ENCODE results near the gene PDE4B.
"Not testable (repeated sequence)": the region's sequence is repeated elsewhere in the genome, so short reads cannot be mapped to it uniquely, and the experiment has no call there.

PDE4B gene

DNA sequence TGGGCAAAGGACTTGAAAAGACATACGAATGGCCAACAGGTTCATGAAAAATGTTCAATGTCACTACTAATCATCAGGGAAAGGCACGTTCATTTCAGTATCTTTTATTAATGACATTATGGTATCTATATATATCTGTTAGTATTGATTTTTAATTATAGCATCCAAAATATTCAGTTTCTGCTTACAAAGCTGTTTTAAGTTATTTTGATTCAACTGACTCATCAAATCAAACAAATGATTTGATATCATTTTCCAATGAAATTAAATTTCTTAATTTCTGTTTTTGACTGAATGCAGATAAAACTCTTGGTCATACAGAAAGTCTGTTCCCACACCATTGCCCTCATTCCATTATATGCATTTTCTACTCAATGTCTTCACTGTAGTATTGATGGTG lies 315.9 kb downstream of the PDE4B start:
- Histone ChIP-seq H3K56ac (ENCODE audit: low read length) (no peak overlapping the region), H2BK120ac (ENCODE audit: low read depth, low read length) (no peak overlapping the region), H3K4ac (ENCODE audit: low read depth, low read length) (no peak overlapping the region), H3K79me1 (ENCODE audit: low read length) (no peaks in the 10 kb centered on the region), H3K27me3 (ENCODE audit: insufficient read depth, low read length, poor library complexity) (no peaks in the 10 kb centered on the region), H3K4me1 (ENCODE audit: control insufficient read depth, low read depth, low read length) (no peaks in the 10 kb centered on the region), H3K18ac (ENCODE audit: low read length) (no peak overlapping the region), H2BK5ac (ENCODE audit: low read length) (no peak overlapping the region), H3K79me2 (ENCODE audit: control insufficient read depth, insufficient read depth, low read length) (no peaks in the 10 kb centered on the region), H4K5ac (ENCODE audit: low read length) (no peak overlapping the region), H3K4me2 (ENCODE audit: low read length) (no peak overlapping the region), H3K4me3 (ENCODE audit: low read length) (no peak overlapping the region), H2AK5ac (ENCODE audit: low read length) (no peak overlapping the region), H4K8ac (ENCODE audit: low read depth, low read length) (no peak overlapping the region), H3K9ac (ENCODE audit: low read length) (no peak overlapping the region), H3K27ac (ENCODE audit: low read depth, low read length) (no peak overlapping the region), H3K36me3 (ENCODE audit: control insufficient read depth, insufficient read depth, low read length) (no peaks in the 10 kb centered on the region), H2BK15ac (replicated peaks; ENCODE audit: low read depth) (no peak overlapping the region), H3K23ac (ENCODE audit: low read length) (no peak overlapping the region)
- no CpG with 5 or more reads among the region's 2 CpGs for WGBS (ENCODE audit: extremely low coverage, insufficient coverage, low lambda C conversion rate)
- DNase-seq = no peak

DNA sequence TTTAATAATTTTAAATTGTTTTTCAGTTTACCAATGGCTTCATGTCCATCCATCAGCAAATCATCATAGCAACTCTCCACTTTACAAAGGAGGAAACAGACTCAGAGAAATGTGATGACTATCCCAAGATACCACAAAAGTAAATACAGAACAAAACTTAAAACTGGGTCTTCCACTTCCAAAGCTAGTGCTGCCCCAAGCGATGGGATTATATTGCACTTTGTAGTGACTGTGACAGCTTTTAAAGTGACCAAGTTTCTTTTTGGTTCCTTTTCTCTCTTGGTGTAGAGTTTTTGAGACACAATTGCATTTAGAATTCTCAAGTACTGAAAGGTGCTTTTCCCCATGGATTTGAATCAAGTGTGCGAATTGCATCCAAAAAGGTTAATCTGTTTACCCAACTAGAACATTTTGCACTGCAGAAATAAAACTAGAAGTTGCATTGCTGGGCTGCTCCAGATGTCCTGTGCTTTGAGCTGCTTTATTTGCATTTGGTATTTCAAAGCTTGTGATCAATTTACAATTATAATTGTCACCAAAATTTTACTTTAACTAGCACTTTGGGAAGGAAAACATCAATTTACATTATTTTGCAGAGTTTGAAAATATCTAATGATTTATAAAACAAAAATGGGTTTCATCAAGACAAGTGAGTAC lies 320.2 kb downstream of the PDE4B start:
- H2BK120ac ChIP-seq (ENCODE audit: low read depth, low read length) = no peak overlapping the region
- H3K56ac ChIP-seq (ENCODE audit: low read length) = no peak overlapping the region
- H4K5ac ChIP-seq (ENCODE audit: low read length) = no peak overlapping the region
- H3K4me3 ChIP-seq (ENCODE audit: low read length) = no peak overlapping the region
- no peaks in the 10 kb centered on the region for H3K79me2 ChIP-seq (ENCODE audit: control insufficient read depth, insufficient read depth, low read length)
- no peak overlapping the region for H4K8ac ChIP-seq (ENCODE audit: low read depth, low read length)
- H3K79me1 ChIP-seq (ENCODE audit: low read length) = no peaks in the 10 kb centered on the region
- no peak overlapping the region for H2BK5ac ChIP-seq (ENCODE audit: low read length)
- no peak for DNase-seq
- H2AK5ac ChIP-seq (ENCODE audit: low read length) = no peak overlapping the region
- H3K27ac ChIP-seq (ENCODE audit: low read depth, low read length) = no peak overlapping the region
- no peak overlapping the region for H3K23ac ChIP-seq (ENCODE audit: low read length)
- no CpG with 5 or more reads among the region's 2 CpGs for WGBS (ENCODE audit: extremely low coverage, insufficient coverage, low lambda C conversion rate)
- H3K9ac ChIP-seq (ENCODE audit: low read length) = no peak overlapping the region
- H3K4ac ChIP-seq (ENCODE audit: low read depth, low read length) = no peak overlapping the region
- H3K4me1 ChIP-seq (ENCODE audit: control insufficient read depth, low read depth, low read length) = no peaks in the 10 kb centered on the region
- no peak overlapping the region for H2BK15ac ChIP-seq (replicated peaks; ENCODE audit: low read depth)
- H3K4me2 ChIP-seq (ENCODE audit: low read length) = no peak overlapping the region
- H3K27me3 ChIP-seq (ENCODE audit: insufficient read depth, low read length, poor library complexity) = no peaks in the 10 kb centered on the region
- H3K18ac ChIP-seq (ENCODE audit: low read length) = no peak overlapping the region
- H3K36me3 ChIP-seq (ENCODE audit: control insufficient read depth, insufficient read depth, low read length) = no peaks in the 10 kb centered on the region

DNA sequence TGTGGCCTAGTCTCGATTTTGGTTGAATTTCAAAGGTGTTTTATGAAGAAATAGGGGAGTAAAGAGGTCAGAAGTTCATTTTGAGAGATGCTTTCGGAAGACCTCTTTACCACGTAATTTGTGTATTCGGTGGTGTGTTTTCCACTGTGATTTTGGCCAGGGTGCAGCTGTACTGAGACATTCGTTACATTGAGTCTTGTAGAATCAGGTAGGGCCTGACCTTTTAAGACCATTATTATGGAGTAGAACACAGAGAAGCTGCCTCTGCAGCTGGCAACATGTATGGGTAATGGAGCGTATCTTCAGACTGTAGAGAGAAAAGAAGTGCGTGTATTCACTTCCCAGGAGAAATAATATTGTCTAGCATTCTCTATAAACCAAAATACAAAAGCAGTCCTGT lies 326.5 kb downstream of the PDE4B start:
- H3K4me1 ChIP-seq (ENCODE audit: control insufficient read depth, low read depth, low read length) = no peaks in the 10 kb centered on the region
- no peak overlapping the region for H3K56ac ChIP-seq (ENCODE audit: low read length)
- H2BK5ac ChIP-seq (ENCODE audit: low read length) = no peak overlapping the region
- H3K18ac ChIP-seq (ENCODE audit: low read length) = no peak overlapping the region
- no peak overlapping the region for H3K27ac ChIP-seq (ENCODE audit: low read depth, low read length)
- no peak for DNase-seq
- H3K36me3 ChIP-seq (ENCODE audit: control insufficient read depth, insufficient read depth, low read length) = no peaks in the 10 kb centered on the region
- H2BK120ac ChIP-seq (ENCODE audit: low read depth, low read length) = no peak overlapping the region
- no peaks in the 10 kb centered on the region for H3K79me1 ChIP-seq (ENCODE audit: low read length)
- no peak overlapping the region for H3K23ac ChIP-seq (ENCODE audit: low read length)
- no peak overlapping the region for H2BK15ac ChIP-seq (replicated peaks; ENCODE audit: low read depth)
- no peak overlapping the region for H4K5ac ChIP-seq (ENCODE audit: low read length)
- no peaks in the 10 kb centered on the region for H3K79me2 ChIP-seq (ENCODE audit: control insufficient read depth, insufficient read depth, low read length)
- no peak overlapping the region for H2AK5ac ChIP-seq (ENCODE audit: low read length)
- no peaks in the 10 kb centered on the region for H3K27me3 ChIP-seq (ENCODE audit: insufficient read depth, low read length, poor library complexity)
- H3K4me3 ChIP-seq (ENCODE audit: low read length) = no peak overlapping the region
- no peak overlapping the region for H3K9ac ChIP-seq (ENCODE audit: low read length)
- no peak overlapping the region for H4K8ac ChIP-seq (ENCODE audit: low read depth, low read length)
- H3K4me2 ChIP-seq (ENCODE audit: low read length) = no peak overlapping the region
- WGBS (ENCODE audit: extremely low coverage, insufficient coverage, low lambda C conversion rate) = no CpG with 5 or more reads among the region's 7 CpGs
- H3K4ac ChIP-seq (ENCODE audit: low read depth, low read length) = no peak overlapping the region

DNA sequence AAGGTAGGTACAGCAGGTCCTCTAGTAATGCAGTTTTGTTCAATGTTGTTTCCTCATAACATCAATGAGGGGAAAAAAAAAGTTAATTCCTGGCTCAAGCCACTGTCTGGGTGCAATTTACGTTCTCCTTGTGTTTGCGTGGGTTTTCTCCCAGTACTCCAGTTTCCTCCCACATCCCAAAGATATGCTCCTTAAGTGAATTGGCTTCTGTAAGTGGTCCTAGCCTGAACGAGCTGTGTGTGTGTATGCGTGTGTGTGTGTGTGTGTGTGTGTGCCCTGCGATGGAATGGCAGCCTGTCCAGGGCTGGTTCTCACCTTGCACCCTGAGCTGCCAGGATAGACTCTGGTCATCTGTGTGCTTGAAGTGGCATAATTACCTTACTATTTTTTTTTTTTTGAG lies 332.0 kb downstream of the PDE4B start:
- WGBS (ENCODE audit: extremely low coverage, insufficient coverage, low lambda C conversion rate) = no CpG with 5 or more reads among the region's 5 CpGs
- H3K27ac ChIP-seq (ENCODE audit: low read depth, low read length) = no peak overlapping the region
- no peak for DNase-seq
- no peak overlapping the region for H4K8ac ChIP-seq (ENCODE audit: low read depth, low read length)
- H4K5ac ChIP-seq (ENCODE audit: low read length) = no peak overlapping the region
- no peak overlapping the region for H3K18ac ChIP-seq (ENCODE audit: low read length)
- no peak overlapping the region for H2BK120ac ChIP-seq (ENCODE audit: low read depth, low read length)
- no peaks in the 10 kb centered on the region for H3K4me1 ChIP-seq (ENCODE audit: control insufficient read depth, low read depth, low read length)
- no peak overlapping the region for H3K4me2 ChIP-seq (ENCODE audit: low read length)
- no peak overlapping the region for H2AK5ac ChIP-seq (ENCODE audit: low read length)
- H3K79me1 ChIP-seq (ENCODE audit: low read length) = no peaks in the 10 kb centered on the region
- no peak overlapping the region for H2BK5ac ChIP-seq (ENCODE audit: low read length)
- no peak overlapping the region for H3K23ac ChIP-seq (ENCODE audit: low read length)
- no peak overlapping the region for H3K9ac ChIP-seq (ENCODE audit: low read length)
- no peaks in the 10 kb centered on the region for H3K79me2 ChIP-seq (ENCODE audit: control insufficient read depth, insufficient read depth, low read length)
- no peak overlapping the region for H3K4me3 ChIP-seq (ENCODE audit: low read length)
- H3K27me3 ChIP-seq (ENCODE audit: insufficient read depth, low read length, poor library complexity) = no peaks in the 10 kb centered on the region
- H2BK15ac ChIP-seq (replicated peaks; ENCODE audit: low read depth) = no peak overlapping the region
- H3K56ac ChIP-seq (ENCODE audit: low read length) = no peak overlapping the region
- no peak overlapping the region for H3K4ac ChIP-seq (ENCODE audit: low read depth, low read length)
- no peaks in the 10 kb centered on the region for H3K36me3 ChIP-seq (ENCODE audit: control insufficient read depth, insufficient read depth, low read length)

DNA sequence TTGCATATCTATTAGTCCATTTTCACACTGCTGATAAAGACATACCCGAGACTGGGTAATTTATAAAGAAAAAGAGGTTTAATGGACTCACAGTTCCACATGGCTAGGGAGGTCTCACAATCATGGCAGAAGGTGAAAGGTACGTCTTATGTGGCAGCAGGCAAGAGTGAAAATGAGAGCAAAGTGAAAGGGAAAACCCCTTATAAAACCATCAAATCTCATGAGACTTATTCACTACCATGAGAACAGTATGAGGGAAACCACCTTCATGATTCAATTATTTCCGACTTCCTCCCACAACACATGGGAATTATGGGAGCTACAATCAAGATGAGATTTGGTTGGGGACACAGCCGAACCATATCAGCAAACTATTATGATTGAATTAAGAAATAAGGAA lies 335.9 kb downstream of the PDE4B start:
- H3K23ac ChIP-seq (ENCODE audit: low read length); H3K79me1 ChIP-seq (ENCODE audit: low read length); H2BK15ac ChIP-seq (replicated peaks; ENCODE audit: low read depth); H3K27me3 ChIP-seq (ENCODE audit: insufficient read depth, low read length, poor library complexity); H3K9ac ChIP-seq (ENCODE audit: low read length); H3K36me3 ChIP-seq (ENCODE audit: control insufficient read depth, insufficient read depth, low read length); H3K27ac ChIP-seq (ENCODE audit: low read depth, low read length); H2BK5ac ChIP-seq (ENCODE audit: low read length); H3K18ac ChIP-seq (ENCODE audit: low read length); H3K4me1 ChIP-seq (ENCODE audit: control insufficient read depth, low read depth, low read length); H4K8ac ChIP-seq (ENCODE audit: low read depth, low read length); H3K4ac ChIP-seq (ENCODE audit: low read depth, low read length); H4K5ac ChIP-seq (ENCODE audit: low read length); H2BK120ac ChIP-seq (ENCODE audit: low read depth, low read length); H2AK5ac ChIP-seq (ENCODE audit: low read length); H3K4me3 ChIP-seq (ENCODE audit: low read length); H3K4me2 ChIP-seq (ENCODE audit: low read length); DNase-seq; H3K79me2 ChIP-seq (ENCODE audit: control insufficient read depth, insufficient read depth, low read length); H3K56ac ChIP-seq (ENCODE audit: low read length): not testable (repeated sequence)
- no CpG with 5 or more reads among the region's 4 CpGs for WGBS (ENCODE audit: extremely low coverage, insufficient coverage, low lambda C conversion rate)

DNA sequence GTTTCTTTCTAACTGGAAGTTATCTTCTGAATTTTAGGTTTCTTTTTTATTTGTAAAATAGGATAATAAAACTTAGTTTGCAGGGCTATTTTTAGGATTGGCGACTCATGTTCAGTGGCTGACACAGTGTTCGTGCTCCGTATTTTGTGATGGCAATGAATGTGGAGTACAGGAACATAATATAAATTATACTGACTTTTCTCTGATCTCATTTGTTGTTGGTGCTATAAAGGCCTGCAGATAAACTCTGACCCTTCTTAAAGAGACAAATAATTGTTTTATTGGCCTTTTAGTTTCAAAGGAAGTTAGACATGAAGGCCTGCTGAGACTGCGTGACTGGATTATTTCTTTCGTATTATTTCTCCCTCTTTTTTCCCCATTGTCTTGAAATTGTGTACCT lies 339.6 kb downstream of the PDE4B start:
- DNase-seq = no peak
- no peak overlapping the region for H2AK5ac ChIP-seq (ENCODE audit: low read length)
- no peak overlapping the region for H3K4ac ChIP-seq (ENCODE audit: low read depth, low read length)
- H3K18ac ChIP-seq (ENCODE audit: low read length) = no peak overlapping the region
- H2BK120ac ChIP-seq (ENCODE audit: low read depth, low read length) = no peak overlapping the region
- H3K56ac ChIP-seq (ENCODE audit: low read length) = no peak overlapping the region
- no peak overlapping the region for H3K4me3 ChIP-seq (ENCODE audit: low read length)
- no peak overlapping the region for H3K27ac ChIP-seq (ENCODE audit: low read depth, low read length)
- H3K79me1 ChIP-seq (ENCODE audit: low read length) = no peaks in the 10 kb centered on the region
- no peak overlapping the region for H4K5ac ChIP-seq (ENCODE audit: low read length)
- WGBS (ENCODE audit: extremely low coverage, insufficient coverage, low lambda C conversion rate) = no CpG with 5 or more reads among the region's 5 CpGs
- H4K8ac ChIP-seq (ENCODE audit: low read depth, low read length) = no peak overlapping the region
- no peak overlapping the region for H3K4me2 ChIP-seq (ENCODE audit: low read length)
- no peak overlapping the region for H2BK5ac ChIP-seq (ENCODE audit: low read length)
- H2BK15ac ChIP-seq (replicated peaks; ENCODE audit: low read depth) = no peak overlapping the region
- no peaks in the 10 kb centered on the region for H3K4me1 ChIP-seq (ENCODE audit: control insufficient read depth, low read depth, low read length)
- no peak overlapping the region for H3K23ac ChIP-seq (ENCODE audit: low read length)
- no peaks in the 10 kb centered on the region for H3K36me3 ChIP-seq (ENCODE audit: control insufficient read depth, insufficient read depth, low read length)
- H3K9ac ChIP-seq (ENCODE audit: low read length) = no peak overlapping the region
- H3K79me2 ChIP-seq (ENCODE audit: control insufficient read depth, insufficient read depth, low read length) = no peaks in the 10 kb centered on the region
- H3K27me3 ChIP-seq (ENCODE audit: insufficient read depth, low read length, poor library complexity) = no peaks in the 10 kb centered on the region

All from mesendoderm (in vitro differentiated cells).